Neural progenitor cell (in vitro differentiated cells): ENCODE results near the gene C8A. TPM values are rescaled to one million over a fixed set of nuclear protein-coding genes. Genes with fewer than 3 reads are reported as not detected.

Experiments used
- DNase-seq: peaks from one replicate; pipeline ENCODE4 v3.0.0-alpha.2; 2016; ENCODE audit warnings: low spot score
- H2AFZ ChIP-seq: fragments of 200-600 bp; sonication (generic); replicated peaks from 2 replicates; pipeline ENCODE4 v1.6.1; 2016; ENCODE audit warnings: antibody characterized with exemption
- H3F3A ChIP-seq: fragments of 200-600 bp; sonication (generic); 2 replicates; pipeline ENCODE4 v1.6.1; 2016; ENCODE audit warnings: antibody characterized with exemption, low read depth
- H3K27ac ChIP-seq: fragments of 200-600 bp; sonication (generic); 2 replicates; pipeline ENCODE4 v1.5.1; 2016; ENCODE audit warnings: mild to moderate bottlenecking
- H3K27me3 ChIP-seq: fragments of 200-600 bp; sonication (generic); 2 replicates; pipeline ENCODE4 v1.6.1; 2016; ENCODE audit warnings: mild to moderate bottlenecking, moderate library complexity
- H3K36me3 ChIP-seq: fragments of 200-600 bp; sonication (generic); 2 replicates; pipeline ENCODE4 v1.5.1; 2016
- H3K4me1 ChIP-seq: fragments of 200-600 bp; sonication (generic); 2 replicates; pipeline ENCODE4 v1.6.1; 2016; ENCODE audit warnings: mixed run types
- H3K4me2 ChIP-seq: fragments of 200-600 bp; sonication (generic); 2 replicates; pipeline ENCODE4 v1.6.1; 2016
- H3K4me3 ChIP-seq: fragments of 200-600 bp; sonication (generic); 2 replicates; pipeline ENCODE4 v1.5.1; 2016
- H3K79me2 ChIP-seq: fragments of 200-600 bp; sonication (generic); 2 replicates; pipeline ENCODE4 v1.6.1; 2016; ENCODE audit warnings: low read depth
- H3K9ac ChIP-seq: fragments of 200-600 bp; sonication (generic); 2 replicates; pipeline ENCODE4 v1.6.1; 2016
- H3K9me3 ChIP-seq: fragments of 200-600 bp; sonication (generic); 2 replicates; pipeline ENCODE4 v1.5.1; 2016; ENCODE audit warnings: low read depth
- H4K20me1 ChIP-seq: fragments of 200-600 bp; sonication (generic); 2 replicates; pipeline ENCODE4 v1.6.1; 2016; ENCODE audit warnings: low read depth
- H3K27ac Mint-ChIP-seq: 3 replicates; pipeline ENCODE4 v1.8.0; 2021; ENCODE audit warnings: mixed read lengths
- H3K27me3 Mint-ChIP-seq: 2 replicates; pipeline ENCODE4 v1.8.0; 2022; ENCODE audit warnings: low read depth, mild to moderate bottlenecking, inconsistent platforms, moderate library complexity, mixed read lengths; ENCODE audit not compliant: insufficient read depth
- H3K36me3 Mint-ChIP-seq: 3 replicates; pipeline ENCODE4 v1.8.0; 2021; ENCODE audit warnings: mixed read lengths
- H3K4me1 Mint-ChIP-seq: 3 replicates; pipeline ENCODE4 v1.8.0; 2021; ENCODE audit warnings: mixed read lengths
- H3K4me3 Mint-ChIP-seq: 3 replicates; pipeline ENCODE4 v1.8.0; 2021; ENCODE audit warnings: mild to moderate bottlenecking, moderate library complexity, mixed read lengths
- H3K9me3 Mint-ChIP-seq: 3 replicates; pipeline ENCODE4 v1.8.0; 2020; ENCODE audit warnings: mixed read lengths
- CTCF ChIP-seq: fragments of 200-600 bp; sonication (generic); IDR thresholded peaks from 2 replicates; pipeline ENCODE4 v1.5.1; 2017; ENCODE audit warnings: antibody characterized with exemption, mild to moderate bottlenecking
- EZH2 ChIP-seq: fragments of 200-600 bp; sonication (generic); IDR thresholded peaks from 2 replicates; pipeline ENCODE4 v1.6.1; 2017; ENCODE audit warnings: antibody characterized with exemption, mild to moderate bottlenecking, moderate library complexity
- EZH2phosphoT487 ChIP-seq: fragments of 200-600 bp; sonication (generic); IDR thresholded peaks from 2 replicates; pipeline ENCODE4 v1.6.1; 2017; ENCODE audit warnings: antibody characterized with exemption
- total RNA-seq: library from RNA; depleted of rRNA; stranded (reverse); fragments of >200 nt; gene quantifications from 2 replicates; pipeline ENCODE4 v1.2.3, GENCODE V29; 2015; ENCODE audit warnings: low replicate concordance

Gene C8A
- total RNA-seq, 1 donor from 2014 or later, result not detected

- Histone ChIP-seq H3K9ac (no peak overlapping the region), H4K20me1 (no peaks in the 10 kb centered on the region), H3K4me1 (peaks cover 9% of the 10 kb centered on the region), H3K4me3 (no peak overlapping the region), H3K79me2 (no peaks in the 10 kb centered on the region), H3K4me2 (no peak overlapping the region), H2AFZ (no peak overlapping the region), H3F3A (peaks cover 8% of the 10 kb centered on the region), H3K9me3 (no peaks in the 10 kb centered on the region), H3K27ac (no peak overlapping the region), H3K27me3 (no peaks in the 10 kb centered on the region), H3K36me3 (no peaks in the 10 kb centered on the region)
- H3K27ac Mint-ChIP-seq, result no peak overlapping the region
- H3K4me3 Mint-ChIP-seq, result no peak overlapping the region
- no peaks in the 10 kb centered on the region for H3K36me3 Mint-ChIP-seq
- no peak for DNase-seq
- TF ChIP-seq EZH2phosphoT487 (no peak), CTCF (no peak), EZH2 (no peak)
- no peaks in the 10 kb centered on the region for H3K9me3 Mint-ChIP-seq
- peaks cover 8% of the 10 kb centered on the region for H3K27me3 Mint-ChIP-seq
- peaks cover 17% of the 10 kb centered on the region for H3K4me1 Mint-ChIP-seq
Observed at GRCh38 chr1:56824938-56825337, 29.7 kb upstream of the C8A start.

- Mint-ChIP-seq H3K4me3 (no peak overlapping the region), H3K36me3 (peaks cover 1% of the 10 kb centered on the region), H3K27ac (no peak overlapping the region), H3K9me3 (no peaks in the 10 kb centered on the region), H3K27me3 (peaks cover 8% of the 10 kb centered on the region), H3K4me1 (peaks cover 13% of the 10 kb centered on the region)
- H3K4me3 ChIP-seq, result no peak overlapping the region
- no peaks in the 10 kb centered on the region for H3K36me3 ChIP-seq
- H3K9ac ChIP-seq, result no peak overlapping the region
- no peak overlapping the region for H2AFZ ChIP-seq
- H4K20me1 ChIP-seq, result no peaks in the 10 kb centered on the region
- no peak overlapping the region for H3K4me2 ChIP-seq
- H3K27me3 ChIP-seq, result no peaks in the 10 kb centered on the region
- peaks cover 4% of the 10 kb centered on the region for H3K4me1 ChIP-seq
- no peak overlapping the region for H3K27ac ChIP-seq
- TF ChIP-seq CTCF (no peak), EZH2phosphoT487 (no peak), EZH2 (no peak)
- H3F3A ChIP-seq, result peaks cover 3% of the 10 kb centered on the region
- no peaks in the 10 kb centered on the region for H3K9me3 ChIP-seq
- no peak for DNase-seq
- no peaks in the 10 kb centered on the region for H3K79me2 ChIP-seq
Observed at GRCh38 chr1:56825436-56825835, 29.2 kb upstream of the C8A start.

- Histone ChIP-seq H3K36me3 (no peaks in the 10 kb centered on the region), H3K27me3 (no peaks in the 10 kb centered on the region), H3K9ac (no peak overlapping the region), H3K79me2 (no peaks in the 10 kb centered on the region), H3K27ac (no peak overlapping the region), H3K9me3 (no peaks in the 10 kb centered on the region), H3K4me3 (no peak overlapping the region), H3K4me2 (no peak overlapping the region), H3F3A (no peaks in the 10 kb centered on the region), H2AFZ (no peak overlapping the region), H3K4me1 (no peaks in the 10 kb centered on the region), H4K20me1 (no peaks in the 10 kb centered on the region)
- Mint-ChIP-seq H3K36me3 (peaks cover 1% of the 10 kb centered on the region), H3K9me3 (no peaks in the 10 kb centered on the region), H3K27me3 (peaks cover 7% of the 10 kb centered on the region), H3K27ac (no peak overlapping the region), H3K4me1 (peaks cover 16% of the 10 kb centered on the region), H3K4me3 (no peak overlapping the region)
- DNase-seq, result no peak
- no peak for TF ChIP-seq EZH2
Observed at GRCh38 chr1:56827711-56828110, 26.9 kb upstream of the C8A start.

GRCh38 chr1:56830052-56830451, 24.5 kb upstream of the C8A start:
- H3K27me3 ChIP-seq, result no peaks in the 10 kb centered on the region
- TF ChIP-seq EZH2 (no peak), CTCF (no peak), EZH2phosphoT487 (no peak)
- Mint-ChIP-seq H3K36me3 (peaks cover 1% of the 10 kb centered on the region), H3K27ac (no peak overlapping the region), H3K9me3 (peaks cover 3% of the 10 kb centered on the region), H3K4me1 (peaks cover 11% of the 10 kb centered on the region), H3K27me3 (peaks cover 5% of the 10 kb centered on the region), H3K4me3 (no peak overlapping the region)
- H3K36me3 ChIP-seq, result no peaks in the 10 kb centered on the region
- H3K4me1 ChIP-seq, result no peaks in the 10 kb centered on the region
- no peaks in the 10 kb centered on the region for H4K20me1 ChIP-seq
- no peaks in the 10 kb centered on the region for H3K9me3 ChIP-seq
- no peak overlapping the region for H3K9ac ChIP-seq
- no peak for DNase-seq
- H3K4me3 ChIP-seq, result no peak overlapping the region
- H2AFZ ChIP-seq, result no peak overlapping the region
- H3K79me2 ChIP-seq, result no peaks in the 10 kb centered on the region
- no peaks in the 10 kb centered on the region for H3F3A ChIP-seq
- no peak overlapping the region for H3K4me2 ChIP-seq
- no peak overlapping the region for H3K27ac ChIP-seq
